ENCODE data around the gene CCDC69.
"Not testable (repeated sequence)": the region's sequence is repeated elsewhere in the genome, so short reads cannot be mapped to it uniquely, and the experiment has no call there.

Gene CCDC69

DNA sequence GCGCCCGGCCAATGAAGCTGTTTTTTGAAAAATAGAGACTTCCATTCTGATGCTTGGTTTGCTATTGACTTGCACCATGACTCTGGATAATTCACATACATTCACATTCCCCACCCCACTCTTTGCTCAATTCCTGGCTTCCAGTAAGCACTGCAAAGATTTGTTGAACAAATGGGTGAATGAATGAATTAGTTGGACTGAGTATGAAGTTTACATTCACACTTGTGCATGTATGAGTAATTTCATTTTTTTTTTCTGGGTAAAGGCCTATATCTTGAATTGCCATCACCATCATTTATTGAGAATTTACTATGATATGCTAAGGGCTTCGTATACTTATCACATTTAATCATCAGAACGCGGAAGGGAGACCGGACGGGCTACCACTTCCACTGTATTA is 13.8 kb upstream of the CCDC69 start:
- peaks cover 10% of the 10 kb centered on the region for H3K27me3 ChIP-seq (replicated peaks)
- TF ChIP-seq, protein P1, sequence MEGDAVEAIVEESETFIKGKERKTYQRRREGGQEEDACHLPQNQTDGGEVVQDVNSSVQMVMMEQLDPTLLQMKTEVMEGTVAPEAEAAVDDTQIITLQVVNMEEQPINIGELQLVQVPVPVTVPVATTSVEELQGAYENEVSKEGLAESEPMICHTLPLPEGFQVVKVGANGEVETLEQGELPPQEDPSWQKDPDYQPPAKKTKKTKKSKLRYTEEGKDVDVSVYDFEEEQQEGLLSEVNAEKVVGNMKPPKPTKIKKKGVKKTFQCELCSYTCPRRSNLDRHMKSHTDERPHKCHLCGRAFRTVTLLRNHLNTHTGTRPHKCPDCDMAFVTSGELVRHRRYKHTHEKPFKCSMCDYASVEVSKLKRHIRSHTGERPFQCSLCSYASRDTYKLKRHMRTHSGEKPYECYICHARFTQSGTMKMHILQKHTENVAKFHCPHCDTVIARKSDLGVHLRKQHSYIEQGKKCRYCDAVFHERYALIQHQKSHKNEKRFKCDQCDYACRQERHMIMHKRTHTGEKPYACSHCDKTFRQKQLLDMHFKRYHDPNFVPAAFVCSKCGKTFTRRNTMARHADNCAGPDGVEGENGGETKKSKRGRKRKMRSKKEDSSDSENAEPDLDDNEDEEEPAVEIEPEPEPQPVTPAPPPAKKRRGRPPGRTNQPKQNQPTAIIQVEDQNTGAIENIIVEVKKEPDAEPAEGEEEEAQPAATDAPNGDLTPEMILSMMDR (IDR thresholded peaks at IDR 0.05; ENCODE audit: low read depth, low read length, missing control alignments), result no peak
- H3K27ac ChIP-seq, result no peak overlapping the region
- no peaks in the 10 kb centered on the region for H3K36me3 ChIP-seq (replicated peaks)
- in situ Hi-C loops (cut with HindIII; ENCODE audit: low pct_ligation_motif_present, low sequenced_read_pairs), result no loop called here
- H3K4me3 ChIP-seq (ENCODE audit: low read depth, low read length), result no peak overlapping the region
- no peak for DNase-seq

DNA sequence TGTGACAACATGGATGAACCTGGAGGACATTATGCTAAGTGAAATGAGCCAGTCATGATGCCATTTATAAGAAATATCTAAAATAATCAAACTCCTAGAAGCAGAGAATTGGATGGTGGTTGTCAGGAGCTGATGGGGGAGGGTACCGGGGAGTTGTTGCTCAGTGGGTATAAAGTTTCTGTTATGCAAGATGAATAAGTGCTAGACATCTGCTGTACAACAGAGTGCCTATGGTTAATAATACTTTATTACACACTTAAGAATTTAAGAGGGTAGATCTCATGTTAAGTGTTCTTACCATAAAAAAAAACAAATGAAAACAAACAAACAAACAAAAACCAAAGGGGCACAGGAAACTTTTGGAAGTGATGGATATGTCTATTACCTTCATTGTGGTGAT is 13.0 kb upstream of the CCDC69 start:
- in situ Hi-C loops (cut with HindIII; ENCODE audit: low pct_ligation_motif_present, low sequenced_read_pairs), result no loop called here
- no peaks in the 10 kb centered on the region for H3K36me3 ChIP-seq (replicated peaks)
- no peak for DNase-seq
- H3K27me3 ChIP-seq (replicated peaks), result peaks cover 12% of the 10 kb centered on the region
- no peak overlapping the region for H3K4me3 ChIP-seq (ENCODE audit: low read depth, low read length)
- TF ChIP-seq, protein P1 (IDR thresholded peaks at IDR 0.05; ENCODE audit: low read depth, low read length, missing control alignments), result no peak
- H3K27ac ChIP-seq, result no peak overlapping the region

DNA sequence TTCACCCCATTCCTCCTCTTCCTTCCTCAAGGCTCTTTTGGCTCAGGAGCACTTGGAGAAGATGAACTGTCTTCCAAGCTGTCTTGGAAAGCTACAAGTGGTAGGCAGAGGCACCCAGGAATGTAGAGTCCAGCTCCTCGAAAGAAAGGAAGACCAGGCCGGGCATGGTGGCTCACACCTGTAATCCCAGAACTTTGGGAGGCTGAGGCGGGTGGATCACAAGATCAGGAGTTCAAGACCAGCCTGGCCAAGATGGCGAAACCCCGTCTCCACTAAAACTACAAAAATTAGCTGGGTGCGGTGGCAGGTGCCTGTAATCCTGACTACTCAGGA is 11.3 kb upstream of the CCDC69 start:
- H3K27ac ChIP-seq; DNase-seq; H3K4me3 ChIP-seq (ENCODE audit: low read depth, low read length); in situ Hi-C loops (cut with HindIII; ENCODE audit: low pct_ligation_motif_present, low sequenced_read_pairs); H3K36me3 ChIP-seq (replicated peaks): not testable (repeated sequence)
- peaks cover 12% of the 10 kb centered on the region for H3K27me3 ChIP-seq (replicated peaks)

DNA sequence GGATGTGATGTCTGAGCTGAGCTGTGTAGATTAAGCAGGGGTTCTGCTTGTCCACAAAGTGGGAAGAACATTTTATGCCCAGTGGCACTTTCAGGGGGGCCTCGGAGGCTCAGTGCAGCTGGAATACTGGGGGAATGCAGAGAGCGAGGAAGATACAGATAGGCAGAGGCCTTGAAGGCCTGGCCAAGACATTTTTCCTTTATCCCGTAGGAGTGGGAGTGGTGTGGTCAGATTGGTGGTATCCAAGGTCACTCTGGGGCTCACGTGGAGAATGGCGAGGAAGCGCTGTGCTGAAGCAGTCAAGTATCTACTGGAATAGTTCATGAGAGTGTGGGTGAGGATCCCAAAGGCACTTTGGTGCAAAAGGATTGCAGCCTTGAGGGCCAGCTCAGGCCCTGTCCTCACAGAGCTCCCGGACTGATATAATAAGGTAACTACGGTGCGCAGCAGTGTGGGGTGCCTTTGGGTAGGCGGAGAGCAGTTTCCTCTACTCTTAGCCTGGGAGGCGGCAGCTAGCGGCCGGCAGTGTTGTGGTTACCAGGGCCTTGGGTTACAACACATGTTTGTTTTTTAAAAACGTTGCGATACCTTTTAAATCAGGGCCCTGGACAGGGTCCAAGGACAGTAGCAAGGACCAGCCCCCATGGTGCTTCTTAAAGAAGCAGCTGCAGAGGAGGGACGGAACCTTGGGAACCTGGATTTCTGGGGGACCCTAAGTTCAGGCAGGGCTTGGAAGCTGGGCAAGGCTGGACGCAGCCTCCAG is 10.8 kb upstream of the CCDC69 start:
- peaks cover 12% of the 10 kb centered on the region for H3K27me3 ChIP-seq (replicated peaks)
- in situ Hi-C loops (cut with HindIII; ENCODE audit: low pct_ligation_motif_present, low sequenced_read_pairs), result no loop called here
- no peaks in the 10 kb centered on the region for H3K36me3 ChIP-seq (replicated peaks)
- peak; percentile 38 for DNase-seq
- no peak overlapping the region for H3K4me3 ChIP-seq (ENCODE audit: low read depth, low read length)
- H3K27ac ChIP-seq, result no peak overlapping the region
- TF ChIP-seq, protein P1 (IDR thresholded peaks at IDR 0.05; ENCODE audit: low read depth, low read length, missing control alignments), result no peak

DNA sequence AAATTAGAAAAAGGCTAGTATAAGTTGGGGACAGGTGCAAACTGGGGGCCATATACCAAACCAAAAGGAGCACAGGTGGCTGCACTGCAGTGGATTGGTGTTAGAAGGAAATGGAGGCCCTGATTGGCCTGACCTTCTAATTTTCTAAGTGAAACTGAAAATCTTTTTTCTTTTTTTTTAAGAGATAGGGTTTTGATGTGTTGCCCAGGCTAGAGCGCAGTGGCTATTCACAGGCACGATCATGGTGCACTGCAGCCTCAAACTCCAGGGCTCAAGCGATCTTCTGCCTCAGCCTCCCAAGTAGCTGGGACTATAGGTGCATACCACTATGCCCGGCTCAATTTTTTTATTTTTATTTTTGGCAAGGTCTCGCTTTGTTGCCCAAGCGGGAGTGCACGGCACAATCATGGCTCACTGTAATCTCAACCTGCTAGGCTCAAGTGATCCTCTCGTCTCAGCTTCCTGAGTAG is 9.8 kb upstream of the CCDC69 start:
- in situ Hi-C loops (cut with HindIII; ENCODE audit: low pct_ligation_motif_present, low sequenced_read_pairs), result no loop called here
- Histone ChIP-seq H3K4me3 (ENCODE audit: low read depth, low read length) (no peak overlapping the region), H3K27me3 (replicated peaks) (peaks cover 11% of the 10 kb centered on the region)

DNA sequence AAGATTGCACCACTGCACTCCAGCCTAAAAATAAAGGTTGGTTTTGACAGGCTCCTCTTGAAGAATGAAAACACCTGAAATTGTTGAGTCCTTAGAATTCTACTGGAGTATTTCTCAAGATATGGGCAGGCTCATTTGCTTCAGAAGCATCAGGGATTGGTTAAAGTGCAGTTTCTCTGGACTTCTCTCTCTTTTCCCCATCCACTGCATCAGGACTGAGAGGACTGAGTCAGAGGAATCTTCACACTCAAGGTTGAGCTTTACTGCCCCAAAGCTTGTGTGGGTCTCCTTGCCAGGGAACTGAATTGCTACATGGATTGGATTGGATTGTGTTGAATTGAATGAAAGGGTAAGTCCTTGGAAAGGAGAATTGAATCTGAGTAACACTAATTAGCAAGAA is 7.5 kb upstream of the CCDC69 start:
- in situ Hi-C loops (cut with HindIII; ENCODE audit: low pct_ligation_motif_present, low sequenced_read_pairs), result no loop called here
- Histone ChIP-seq H3K27me3 (replicated peaks) (peaks cover 1% of the 10 kb centered on the region), H3K36me3 (replicated peaks) (no peaks in the 10 kb centered on the region), H3K27ac (no peak overlapping the region), H3K4me3 (ENCODE audit: low read depth, low read length) (no peak overlapping the region)
- no peak for DNase-seq
- TF ChIP-seq, protein P1 (IDR thresholded peaks at IDR 0.05; ENCODE audit: low read depth, low read length, missing control alignments), result no peak

More for the DNA sequence above, 9.8 kb upstream of the CCDC69 start:
- Histone ChIP-seq H3K27ac (no peak overlapping the region), H3K36me3 (replicated peaks) (no peaks in the 10 kb centered on the region)
- TF ChIP-seq, protein P1 (IDR thresholded peaks at IDR 0.05; ENCODE audit: low read depth, low read length, missing control alignments), result no peak
- no peak for DNase-seq

Data from brain microvascular endothelial cell (primary cell).